ENCODE data around the gene BZW1.
A peak's percentile ranks its signal among the peaks of the same experiment; 100 is the strongest.

The BZW1 gene

DNA sequence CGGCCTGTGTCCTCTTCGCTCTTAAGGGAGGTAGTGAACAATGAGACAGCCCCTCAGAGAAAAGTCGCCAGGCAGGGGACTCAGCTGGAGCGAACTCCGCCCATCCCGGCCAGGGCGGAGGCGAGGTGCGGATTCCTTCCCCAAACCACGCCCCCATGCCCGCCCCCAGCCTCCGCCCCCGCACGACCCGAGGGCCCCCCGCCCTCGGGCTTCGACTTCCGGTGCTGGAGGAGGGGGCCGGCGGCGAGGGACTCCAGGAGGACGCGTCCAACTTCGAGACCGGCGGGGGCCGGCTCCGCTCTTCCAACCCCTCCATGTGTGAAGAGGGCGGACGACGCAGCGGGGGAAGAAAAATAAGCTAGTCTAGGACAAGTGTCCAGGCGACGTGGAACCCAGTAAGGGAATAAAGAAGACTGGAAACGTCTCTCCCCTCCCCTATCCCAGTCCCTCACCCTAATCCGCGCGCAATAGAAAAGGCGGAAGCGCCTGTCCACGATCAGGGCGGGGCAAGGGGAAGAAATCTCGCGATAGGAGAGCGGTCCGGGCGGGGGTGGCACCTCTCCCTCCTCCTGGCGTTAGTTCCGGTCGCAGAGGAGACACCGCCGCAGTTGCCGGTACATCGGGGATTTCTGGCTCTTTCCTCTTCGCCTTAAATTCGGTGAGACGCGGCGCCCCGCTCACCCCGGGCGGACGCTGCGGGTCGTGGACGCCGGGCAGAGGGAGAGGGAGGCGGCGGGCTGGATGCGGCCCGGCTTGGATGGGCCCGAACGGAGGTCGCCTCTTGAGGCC is at the start of gene BZW1:
Gene BZW1, plus strand, starts transcription at position 578 of the 789 bp plus-strand sequence. CDS start 1,308 bp downstream, outside the sequence.
- DNase-seq (ENCODE audit: low spot score) = peak; percentile 97

DNA sequence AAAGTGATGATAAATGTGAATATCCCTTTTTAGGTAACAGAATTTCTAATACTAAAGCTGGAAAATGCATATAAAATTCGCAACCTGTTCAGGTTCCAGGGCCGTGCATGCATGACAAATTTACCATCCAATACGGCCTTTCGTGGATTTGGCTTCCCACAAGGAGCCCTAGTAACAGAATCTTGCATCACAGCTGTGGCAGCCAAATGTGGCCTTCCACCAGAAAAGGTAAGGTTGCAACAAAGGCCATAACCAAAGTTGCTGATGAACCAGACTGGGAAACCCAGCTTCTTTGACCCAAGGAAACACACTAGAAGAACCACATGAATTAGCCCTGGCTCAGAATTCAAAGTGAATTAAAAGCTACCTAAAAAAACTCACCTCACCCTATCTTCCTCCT is 49.6 kb upstream of the BZW1 start:
- no peak for DNase-seq (ENCODE audit: low spot score)

DNA sequence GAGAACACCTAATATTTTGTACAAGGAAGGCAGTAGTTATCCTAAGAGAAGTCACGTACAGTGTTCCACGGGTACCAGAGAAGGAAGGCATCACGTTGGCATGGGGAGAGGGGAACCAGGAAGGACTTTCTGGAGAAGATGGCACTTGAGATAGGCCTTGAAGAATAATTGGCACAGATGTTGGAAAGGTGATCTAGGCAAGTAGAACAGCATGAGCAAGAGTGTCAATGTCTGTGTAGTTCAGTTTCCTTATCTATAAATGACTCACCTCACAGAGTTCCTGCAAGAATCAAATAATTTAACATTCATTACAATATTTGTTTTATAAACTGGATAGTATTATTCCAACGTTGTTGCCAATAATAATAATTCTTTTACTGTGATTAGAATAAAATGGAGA is 48.3 kb upstream of the BZW1 start:
- no peak for DNase-seq (ENCODE audit: low spot score)

DNA sequence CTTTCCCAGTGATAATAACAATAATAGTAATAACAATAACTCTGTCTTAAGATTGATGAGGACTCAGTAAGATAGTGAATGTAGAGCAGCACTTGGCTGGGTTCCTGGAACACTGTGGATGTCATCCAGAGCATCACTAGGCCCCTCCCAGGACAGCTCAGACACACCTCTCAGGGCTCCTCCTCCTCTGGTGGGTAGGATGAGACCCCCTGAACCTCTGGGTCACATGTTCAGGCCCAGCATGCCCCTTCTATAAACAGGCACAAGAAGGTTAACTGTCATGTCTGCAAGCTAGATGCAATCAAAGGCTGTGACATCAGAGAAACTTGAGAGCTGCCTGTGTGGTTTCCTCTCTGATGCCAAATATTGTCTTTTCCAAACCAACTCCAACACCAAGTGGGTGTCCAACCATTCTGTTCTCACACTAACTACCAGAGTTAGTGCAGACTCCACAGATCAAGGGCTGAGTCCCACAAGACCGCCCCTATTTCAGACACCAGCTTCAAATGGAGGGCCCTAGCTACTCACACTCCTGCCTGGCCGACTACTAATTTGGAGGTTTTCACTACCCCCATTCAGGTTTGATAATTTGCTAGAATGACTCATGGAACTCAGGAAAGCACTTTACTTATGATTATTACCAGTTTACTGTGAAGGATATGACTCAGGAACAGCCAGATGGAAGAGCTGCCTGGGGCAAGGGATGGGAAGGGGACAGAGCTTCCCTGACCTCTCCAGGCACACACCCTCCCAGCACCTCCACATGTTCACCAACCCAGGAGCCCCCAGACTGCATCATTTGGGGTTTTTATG is 46.4 kb upstream of the BZW1 start:
- no peak for DNase-seq (ENCODE audit: low spot score)

DNA sequence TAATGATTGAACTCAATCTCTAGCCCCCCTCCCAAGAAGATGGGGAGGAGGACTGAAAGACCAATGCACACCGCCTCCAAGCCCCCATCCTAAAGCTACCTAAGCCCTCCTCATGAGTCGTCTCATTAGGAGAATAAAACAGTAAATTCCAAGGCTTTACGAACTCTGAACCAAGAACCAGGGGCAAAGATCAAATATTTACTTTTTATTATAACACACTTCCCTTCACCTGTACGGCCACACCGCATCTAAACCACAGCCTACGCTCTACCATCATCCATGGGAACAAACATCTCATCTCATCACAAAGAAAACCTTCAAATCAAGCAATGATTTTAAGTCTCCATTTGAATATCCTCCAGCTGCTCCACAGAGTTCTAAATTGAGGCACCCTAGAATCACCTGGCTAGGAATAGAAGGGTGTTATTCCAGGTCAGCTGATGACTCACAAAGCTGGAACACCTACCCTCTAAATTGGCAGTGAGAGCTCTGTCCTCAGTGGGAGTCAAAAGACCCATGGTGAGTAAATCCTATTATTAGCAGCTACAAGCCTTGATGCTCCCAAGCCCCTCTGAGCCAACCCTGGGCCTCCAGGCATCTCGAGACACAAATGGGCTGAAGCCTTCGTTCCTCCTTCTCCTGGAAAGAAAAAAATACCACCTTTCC is 45.6 kb upstream of the BZW1 start:
- DNase-seq (ENCODE audit: low spot score) = no peak

DNA sequence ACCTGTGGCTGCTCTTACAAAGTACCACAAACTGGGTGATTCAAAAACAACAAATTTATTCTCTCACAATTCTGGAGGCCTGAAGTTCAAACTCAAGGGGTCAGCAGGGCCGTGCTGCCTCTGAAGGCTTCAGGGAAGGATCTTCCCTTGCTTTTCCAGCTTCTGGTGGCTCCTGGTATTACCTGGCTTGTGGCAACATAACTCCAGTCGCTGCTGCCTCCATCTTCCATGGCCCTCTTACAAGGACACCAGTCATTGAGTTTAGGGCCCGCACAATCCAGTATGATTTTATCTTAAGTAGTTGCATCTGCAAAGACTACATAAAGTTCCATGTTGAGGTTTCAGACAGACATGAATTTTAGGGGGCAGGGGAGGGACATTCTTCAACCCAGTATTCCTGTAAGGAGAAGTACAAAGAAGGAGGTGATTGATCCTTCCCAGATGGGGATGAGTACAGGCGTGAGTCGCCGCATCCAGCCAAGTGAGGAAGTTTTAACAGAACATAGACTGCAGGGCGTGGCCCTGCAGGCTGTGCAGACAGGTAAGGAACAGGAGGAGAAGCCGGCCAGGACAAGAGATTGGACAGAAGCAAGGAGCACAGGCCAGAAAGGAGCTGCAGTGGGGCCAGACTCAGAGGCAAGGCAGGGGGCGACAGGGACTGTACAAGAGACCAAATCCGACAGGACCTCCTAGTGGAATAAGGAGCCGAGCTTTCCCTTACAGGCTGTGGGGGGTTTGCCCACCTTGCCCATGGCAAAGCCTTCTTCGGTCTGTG is 44.4 kb upstream of the BZW1 start:
- no peak for DNase-seq (ENCODE audit: low spot score)

DNA sequence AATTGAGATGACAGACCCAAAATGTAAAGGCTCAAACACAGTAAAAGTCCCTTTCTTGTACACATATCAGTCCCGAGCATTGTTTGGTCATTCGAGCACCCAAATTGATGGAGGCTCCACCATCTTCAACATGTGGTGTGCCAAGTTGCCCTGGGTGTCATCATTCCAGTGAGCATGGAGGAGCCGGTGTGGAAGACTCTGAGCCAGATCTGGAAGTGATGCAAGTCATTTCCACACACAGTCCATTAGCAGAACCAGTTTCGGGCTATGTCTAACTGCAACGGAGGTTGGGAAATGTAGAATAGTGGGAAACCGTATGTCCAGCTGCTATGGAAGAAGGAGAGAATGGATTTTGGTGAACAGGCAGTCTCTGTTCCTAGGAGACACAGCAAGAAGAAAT is 40.9 kb upstream of the BZW1 start:
- DNase-seq (ENCODE audit: low spot score) = no peak

DNA sequence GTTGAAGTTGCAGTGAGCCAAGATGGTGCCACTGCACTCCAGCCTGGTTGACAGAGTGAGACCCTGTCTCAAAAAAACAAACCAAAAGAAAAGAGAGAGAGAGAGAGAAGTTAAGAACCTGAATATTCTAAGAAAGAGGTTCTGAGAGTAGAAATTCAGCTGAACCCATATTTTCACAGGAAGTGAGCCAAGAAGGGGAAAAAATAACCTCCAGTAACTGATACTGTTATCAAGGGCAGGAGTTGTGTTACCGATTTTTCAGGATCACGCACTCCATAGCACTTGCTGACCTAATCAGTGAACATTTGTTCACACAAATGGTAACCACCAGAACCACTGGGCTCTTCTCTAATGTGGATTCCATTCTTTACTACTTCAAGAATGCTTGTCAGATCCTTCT is 39.1 kb upstream of the BZW1 start:
- no peak for DNase-seq (ENCODE audit: low spot score)

DNA sequence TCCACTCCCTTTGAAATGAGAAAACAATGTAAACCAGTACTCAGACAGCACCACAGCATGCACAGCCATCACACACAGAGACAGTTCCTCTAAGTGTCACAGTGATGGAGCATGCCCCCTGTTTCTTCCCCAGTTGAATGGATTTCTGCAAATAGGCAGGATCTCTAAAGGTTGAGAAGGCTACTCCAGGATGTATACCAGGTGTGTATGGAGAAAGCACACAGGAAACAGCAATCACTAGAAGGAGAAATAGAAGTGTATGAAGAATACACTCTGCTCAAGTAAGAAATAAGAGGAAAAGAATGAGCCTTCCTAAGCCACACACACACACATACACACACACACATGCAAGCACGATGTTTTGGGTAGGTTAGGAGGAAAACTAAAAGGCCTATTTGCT is 38.6 kb upstream of the BZW1 start:
- DNase-seq (ENCODE audit: low spot score) = no peak

DNA sequence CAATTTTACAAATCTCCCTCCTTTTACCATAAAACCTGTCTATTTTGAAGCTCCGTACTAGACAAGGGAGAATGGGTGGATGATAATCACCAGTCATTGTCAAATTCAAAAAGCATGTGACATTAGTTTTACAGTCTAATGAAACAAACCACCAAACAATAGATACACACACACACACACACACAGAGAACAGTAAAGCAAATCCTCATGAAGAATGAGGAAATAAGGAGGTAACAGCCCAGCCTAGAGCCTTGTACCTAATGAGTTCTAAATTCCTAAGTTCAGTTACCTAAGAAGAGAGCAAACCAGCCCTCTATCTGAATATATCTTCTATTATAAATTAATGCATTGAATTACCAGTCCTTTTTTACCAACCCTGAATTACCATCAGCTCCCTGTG is 36.8 kb upstream of the BZW1 start:
- no peak for DNase-seq (ENCODE audit: low spot score)

DNA sequence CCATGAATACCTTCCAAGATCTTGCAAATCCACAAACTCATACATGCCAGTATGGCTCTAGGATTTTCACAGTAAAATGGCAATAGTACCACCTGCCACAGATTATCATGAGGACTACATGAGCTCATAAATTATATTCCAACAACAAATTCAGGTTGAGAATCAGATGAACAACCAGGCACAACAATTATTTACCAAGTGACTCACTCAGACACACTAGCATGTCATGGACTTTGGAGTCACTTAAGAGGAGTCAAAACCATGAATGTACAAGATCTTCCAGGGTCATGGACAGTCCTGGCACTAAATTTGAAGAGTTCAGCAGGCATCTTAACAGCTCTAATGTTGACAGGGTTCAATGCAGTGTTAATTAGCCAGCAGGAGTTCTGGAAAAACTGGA is 34.4 kb upstream of the BZW1 start:
- DNase-seq (ENCODE audit: low spot score) = no peak

DNA sequence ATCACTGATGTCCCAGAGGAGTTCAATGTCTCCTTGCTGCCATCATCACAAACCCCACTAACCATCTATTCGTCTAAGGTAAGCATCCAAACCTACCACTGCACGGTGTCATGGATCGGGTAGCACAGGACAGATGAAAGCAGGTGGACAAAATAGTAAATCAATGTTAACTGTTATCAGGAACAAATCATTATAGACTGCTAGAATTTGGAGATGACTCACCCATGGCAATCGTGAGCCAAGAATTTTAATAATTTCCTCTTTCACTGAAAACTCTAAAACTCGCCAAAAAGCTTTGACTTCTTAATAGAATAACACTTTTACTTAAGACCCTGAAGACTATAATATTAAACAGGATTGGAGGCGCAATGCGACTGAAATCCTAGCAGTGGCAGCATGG is 33.7 kb upstream of the BZW1 start:
- no peak for DNase-seq (ENCODE audit: low spot score)

DNA sequence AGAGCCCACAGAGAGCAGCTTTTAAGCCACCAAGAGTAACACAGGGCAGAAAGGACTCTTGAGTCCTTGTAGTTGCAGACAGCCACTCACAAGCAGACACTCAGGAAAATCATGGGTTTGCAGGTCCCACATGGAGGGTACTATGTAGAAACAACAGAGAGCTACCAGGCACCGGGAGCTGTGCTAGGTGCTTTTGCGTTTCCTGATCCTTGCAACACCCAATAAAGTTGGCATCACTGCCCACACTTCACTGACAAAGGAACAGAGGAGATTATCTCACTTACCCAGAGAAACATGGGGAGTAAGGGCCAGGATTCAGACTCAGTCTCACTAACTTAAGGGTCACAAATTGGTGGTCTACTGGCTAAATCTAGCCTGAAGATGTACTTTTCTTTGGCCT is 32.5 kb upstream of the BZW1 start:
- DNase-seq (ENCODE audit: low spot score) = no peak

DNA sequence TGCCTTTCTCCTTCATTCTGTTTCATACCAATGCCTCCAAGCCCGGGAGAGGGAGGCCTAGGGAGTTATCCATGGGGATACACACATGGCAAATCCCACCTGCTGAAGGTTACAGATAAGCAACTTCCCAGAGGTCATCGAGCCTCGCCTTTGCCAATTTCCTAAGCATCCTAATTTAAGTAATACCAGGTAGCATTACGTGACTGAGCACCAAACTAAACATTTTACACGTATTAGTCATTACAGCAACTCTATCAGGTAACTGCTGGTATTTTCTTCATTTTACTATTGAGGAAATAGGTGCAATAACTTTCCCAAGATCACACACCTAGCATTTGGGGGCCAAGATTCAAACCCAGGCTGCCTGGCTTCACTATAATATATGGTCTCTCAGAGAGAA is 30.1 kb upstream of the BZW1 start:
- DNase-seq (ENCODE audit: low spot score) = no peak

DNA sequence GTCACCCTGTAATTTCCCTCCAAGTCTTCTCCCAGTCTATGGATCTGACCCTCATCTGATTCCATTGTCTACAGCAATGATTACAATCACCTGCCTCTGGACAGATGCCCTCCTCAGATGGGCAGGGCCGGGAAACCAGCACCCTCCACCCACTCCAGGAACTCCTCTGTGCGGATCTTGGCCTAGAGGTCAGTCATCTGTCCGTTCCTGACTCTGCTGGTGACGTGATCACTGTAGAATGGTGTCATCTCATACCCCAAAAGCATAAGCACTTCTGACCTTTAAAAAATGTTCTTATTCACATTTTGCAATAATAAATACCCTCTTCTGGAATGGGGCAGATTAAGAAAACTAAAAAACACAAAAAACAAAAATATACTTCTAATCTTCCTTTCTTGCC is 29.5 kb upstream of the BZW1 start:
- no peak for DNase-seq (ENCODE audit: low spot score)

DNA sequence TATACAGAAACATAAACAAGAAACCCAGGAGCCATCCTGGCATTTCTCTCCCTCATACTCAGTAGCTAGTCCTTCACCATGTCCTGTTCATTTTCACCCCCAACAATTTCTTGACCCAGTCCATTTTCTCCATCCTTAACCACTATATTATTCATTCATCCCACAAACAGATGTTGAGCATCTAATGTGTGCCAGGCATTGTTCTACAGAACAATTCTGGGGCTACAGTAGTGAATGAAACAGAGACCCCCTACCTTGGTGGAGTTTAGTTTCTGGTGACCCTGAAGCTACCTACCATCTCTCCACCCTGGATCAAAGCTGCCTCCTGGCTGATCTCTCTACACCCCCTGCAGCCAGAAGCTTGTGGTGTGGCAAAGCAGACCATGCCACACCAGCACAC is 27.5 kb upstream of the BZW1 start:
- no peak for DNase-seq (ENCODE audit: low spot score)

DNA sequence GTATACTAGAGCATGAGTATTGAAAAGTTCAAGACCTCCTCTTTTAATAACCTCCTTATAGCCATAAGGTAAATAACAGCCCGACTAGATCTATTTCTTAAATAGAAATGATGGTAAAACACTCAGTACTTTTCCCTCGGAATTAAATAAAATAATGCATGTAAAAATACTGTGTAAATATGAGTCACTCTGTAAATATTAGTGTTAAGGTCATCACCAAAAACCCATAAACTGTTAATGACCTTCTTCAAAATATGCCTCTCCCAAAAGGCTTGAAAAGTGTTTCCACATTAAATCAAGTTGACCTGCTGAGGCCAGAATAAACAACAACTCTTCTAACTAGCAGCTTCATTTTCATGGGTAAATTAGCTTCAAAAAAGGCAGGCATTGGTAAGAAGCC is 25.3 kb upstream of the BZW1 start:
- DNase-seq (ENCODE audit: low spot score) = no peak

DNA sequence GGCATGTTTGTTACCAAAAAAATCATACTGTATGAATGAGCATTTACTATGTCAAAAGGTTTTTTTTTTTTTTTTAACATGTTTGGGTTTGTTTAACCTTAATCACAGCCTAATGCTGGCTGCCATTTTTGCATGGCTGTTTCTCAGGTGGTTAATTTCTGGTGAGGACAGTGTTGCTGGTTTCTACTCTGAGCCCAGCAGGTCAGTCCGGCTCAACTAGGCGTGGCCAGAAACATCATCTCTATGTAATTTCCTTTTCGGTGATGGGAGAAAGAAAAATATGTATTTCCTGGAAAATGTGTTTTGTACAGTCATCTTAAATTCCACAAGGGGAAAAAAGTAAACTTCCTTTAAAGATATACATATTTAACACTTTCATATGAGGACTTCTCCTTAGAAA is 24.9 kb upstream of the BZW1 start:
- no peak for DNase-seq (ENCODE audit: low spot score)

DNA sequence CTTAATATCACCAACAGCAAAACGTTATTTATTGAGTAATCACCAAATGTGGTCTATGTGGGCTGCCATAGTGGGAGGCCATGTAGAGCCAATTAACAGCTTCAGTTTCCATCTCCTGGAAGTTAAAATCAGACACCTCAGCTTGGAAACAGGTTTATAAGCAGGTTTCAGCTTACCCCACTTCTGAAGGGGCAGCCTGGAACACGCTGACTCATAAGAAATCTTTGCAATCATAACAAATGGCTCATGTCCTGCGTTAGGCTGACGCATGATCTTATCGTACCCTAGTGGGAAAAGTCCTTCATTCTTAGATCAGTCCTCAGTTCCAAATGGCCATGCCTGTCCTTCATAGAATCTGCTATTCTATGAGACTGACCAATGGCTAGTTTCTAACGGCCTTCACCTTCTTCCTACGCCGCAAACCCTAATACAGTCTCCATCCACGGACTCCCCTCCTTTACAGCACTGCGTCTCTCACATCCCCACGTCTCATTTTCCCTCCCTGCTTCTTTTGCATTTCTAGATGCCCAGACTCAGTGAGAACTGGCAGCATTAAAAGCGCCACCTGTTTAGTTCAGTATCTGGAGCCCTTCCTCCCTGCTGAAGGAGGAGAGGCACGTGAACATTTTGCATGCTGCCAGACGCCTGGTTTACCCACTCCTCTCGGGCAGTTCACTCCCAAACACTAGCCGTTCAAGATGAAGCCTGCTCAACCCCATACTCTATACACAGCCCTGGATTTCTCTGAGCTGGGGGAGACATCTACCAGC is 24.2 kb upstream of the BZW1 start:
- DNase-seq (ENCODE audit: low spot score) = no peak

DNA sequence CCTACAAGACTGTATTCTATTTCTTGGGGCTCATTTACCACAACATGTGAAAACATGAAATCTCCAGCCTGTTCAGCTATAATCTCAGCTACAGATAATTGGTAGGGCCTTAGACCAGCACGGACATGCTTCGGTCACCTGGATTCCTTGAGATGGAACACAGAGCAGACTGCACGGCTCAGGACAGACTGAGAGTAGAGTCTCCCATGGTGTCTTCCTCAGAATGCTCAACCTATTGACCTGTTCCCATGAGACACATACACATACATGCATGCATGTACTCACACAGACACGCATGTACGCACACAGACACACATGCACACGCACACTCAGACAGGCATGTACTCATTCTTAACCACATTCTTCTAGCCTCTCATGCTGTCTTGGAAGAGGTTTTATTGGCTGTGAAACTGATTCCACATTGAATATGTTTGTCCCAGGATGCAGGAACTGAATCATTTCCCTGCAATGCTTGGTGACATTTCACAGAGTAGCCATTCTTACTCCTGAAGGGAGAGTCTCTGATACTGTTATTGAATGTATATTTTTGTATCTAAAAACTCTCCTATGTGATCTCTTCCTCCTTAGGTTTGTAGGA is 23.5 kb upstream of the BZW1 start:
- DNase-seq (ENCODE audit: low spot score) = no peak

DNA sequence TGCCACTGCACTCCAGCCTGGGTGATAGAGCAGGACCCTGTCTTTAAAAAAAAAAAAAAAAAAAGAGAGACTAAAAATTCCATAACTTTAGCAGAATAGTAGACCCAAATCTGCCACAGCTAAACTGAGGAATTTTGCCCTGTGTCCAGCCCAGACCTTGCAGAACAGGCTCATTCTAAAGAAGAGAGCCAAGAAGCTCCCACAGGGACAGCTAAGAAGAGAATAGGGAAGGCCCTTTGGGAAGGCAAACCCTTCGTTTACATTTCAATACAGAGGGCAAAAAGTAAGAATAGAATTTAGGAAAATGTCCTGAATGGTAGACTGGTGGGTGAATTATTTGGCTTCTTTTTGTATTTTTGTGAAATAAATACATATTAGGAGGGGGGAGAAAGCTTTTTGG is 21.5 kb upstream of the BZW1 start:
- no peak for DNase-seq (ENCODE audit: low spot score)
